Measurements from ENCODE around the gene CAMP.
"Not testable (repeated sequence)": the region's sequence is repeated elsewhere in the genome, so short reads cannot be mapped to it uniquely, and the experiment has no call there.

CAMP gene

DNA sequence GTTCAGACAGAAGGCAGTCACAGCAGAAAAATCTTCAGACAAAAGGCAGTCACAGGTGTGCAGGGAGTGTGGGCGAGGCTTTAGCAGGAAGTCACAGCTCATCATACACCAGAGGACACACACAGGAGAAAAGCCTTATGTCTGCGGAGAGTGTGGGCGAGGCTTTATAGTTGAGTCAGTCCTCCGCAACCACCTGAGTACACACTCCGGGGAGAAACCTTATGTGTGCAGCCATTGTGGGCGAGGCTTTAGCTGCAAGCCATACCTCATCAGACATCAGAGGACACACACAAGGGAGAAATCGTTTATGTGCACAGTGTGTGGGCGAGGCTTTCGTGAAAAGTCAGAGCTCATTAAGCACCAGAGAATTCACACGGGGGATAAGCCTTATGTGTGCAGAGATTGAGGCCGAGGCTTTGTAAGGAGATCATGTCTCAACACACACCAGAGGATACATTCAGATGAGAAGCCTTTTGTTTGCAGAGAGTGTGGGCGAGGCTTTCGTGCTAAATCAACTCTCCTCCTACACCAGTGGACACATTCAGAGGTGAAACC, 45.2 kb downstream of the CAMP start:
- DNase-seq: no peak

GRCh38 chr3:48268936-48269561, 45.8 kb downstream of the CAMP start:
- DNase-seq: no peak

GRCh38 chr3:48269592-48269991, 46.3 kb downstream of the CAMP start:
- DNase-seq: no peak

DNA sequence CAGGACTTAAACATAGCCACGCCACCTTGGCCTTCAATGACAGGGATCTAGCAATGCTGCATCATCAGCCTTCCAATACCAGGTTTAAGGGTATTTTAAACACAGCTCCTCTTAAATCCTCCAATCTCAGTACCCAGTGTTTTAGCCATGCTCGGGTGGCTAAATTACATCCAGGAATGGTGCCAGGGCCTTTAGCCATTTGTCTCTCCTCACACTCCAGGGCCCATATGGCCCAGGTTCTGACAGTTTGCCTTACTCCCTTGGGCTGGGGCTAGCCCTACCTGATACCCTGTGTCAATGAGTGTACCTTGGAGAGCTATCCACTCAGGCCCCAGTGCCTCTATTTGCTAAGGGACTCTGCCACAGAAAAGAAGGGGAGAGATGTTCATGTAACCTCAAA, 47.0 kb downstream of the CAMP start:
- DNase-seq: no peak

GRCh38 chr3:48271223-48271622, 47.9 kb downstream of the CAMP start:
- not testable (repeated sequence) for DNase-seq

DNA sequence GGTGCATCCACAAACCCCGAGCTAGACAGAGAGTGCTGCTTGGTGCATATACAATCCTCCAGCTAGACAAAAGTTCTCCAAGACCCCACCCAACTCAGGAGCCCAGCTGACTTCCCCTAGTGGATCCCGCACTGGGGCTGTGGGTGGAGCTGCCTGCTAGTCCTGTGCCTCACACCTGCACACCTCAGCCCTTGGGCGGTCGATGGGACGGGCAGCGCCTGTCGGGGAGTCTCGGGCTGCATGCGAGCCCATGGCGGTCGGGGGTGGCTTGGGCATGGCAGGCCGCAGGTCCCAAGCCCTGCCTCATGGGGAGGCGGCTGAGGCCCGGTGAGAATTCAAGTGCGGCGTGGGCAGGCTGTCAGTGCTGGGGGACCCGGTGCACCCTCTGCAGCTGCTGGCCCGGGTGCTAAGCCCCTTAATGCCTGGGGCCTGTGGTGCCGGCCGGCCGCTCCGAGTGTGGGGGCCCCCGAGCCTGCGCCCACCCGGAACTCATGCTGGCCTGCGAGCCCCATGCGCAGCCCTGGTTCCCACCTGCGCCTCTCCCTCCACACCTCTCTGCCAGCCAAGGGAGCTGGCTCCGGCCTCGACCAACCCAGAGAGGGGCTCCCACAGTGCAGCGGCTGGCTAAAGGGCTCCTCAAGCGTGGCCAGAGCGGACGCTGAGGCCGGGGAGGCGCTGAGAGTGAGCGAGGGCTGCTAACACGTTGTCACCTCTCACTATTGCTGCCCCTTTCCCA, 48.6 kb downstream of the CAMP start:
- no peak for DNase-seq

DNA sequence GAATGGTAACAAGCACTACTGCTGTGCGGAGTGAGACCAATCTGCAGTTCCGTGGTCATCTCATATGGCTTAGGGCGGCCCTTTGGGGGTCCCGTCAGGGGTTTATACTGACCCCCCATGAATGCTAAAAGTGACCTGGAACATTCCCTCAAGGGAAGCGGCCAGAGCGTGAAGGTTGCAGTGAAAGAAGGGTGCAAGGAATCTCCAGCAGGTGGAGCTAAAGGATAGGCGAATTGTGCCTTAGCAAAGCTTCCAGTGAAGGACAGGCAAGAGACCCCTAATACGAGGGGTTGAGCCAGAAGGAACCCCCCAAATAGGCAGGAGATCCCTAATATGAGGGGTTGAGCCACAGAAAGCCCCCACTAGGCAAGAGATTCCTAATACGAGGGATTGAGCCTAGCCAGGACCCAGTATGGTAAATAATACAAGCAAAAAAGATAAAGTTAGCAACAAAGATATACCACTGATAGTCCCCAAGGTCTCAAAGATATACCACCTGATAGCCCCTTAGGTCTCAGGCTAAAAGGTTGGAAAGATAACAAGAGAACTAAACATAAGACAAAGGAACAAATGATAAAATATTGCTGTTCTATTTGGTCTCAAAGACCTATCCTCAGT, 50.4 kb downstream of the CAMP start:
- DNase-seq: no peak

DNA sequence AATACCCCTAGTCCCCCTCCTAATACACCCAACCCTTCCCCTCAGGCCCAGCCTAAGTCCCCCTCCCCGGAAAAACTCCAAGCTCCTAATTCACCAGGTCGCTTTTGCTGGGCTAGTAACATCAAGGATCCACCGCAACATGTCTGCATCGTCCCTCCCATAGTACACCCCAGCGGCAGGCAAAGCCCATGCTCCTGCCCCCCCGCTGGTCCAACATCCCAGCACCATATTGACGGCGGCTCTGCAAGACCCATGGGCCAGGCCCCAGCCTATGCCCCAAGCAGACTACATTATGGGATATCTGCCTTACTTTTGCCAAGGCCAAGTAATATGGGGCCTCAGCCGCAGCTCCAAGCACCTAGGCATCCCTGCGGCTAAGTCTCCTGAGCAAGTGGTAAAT, 51.2 kb downstream of the CAMP start:
- DNase-seq: no peak
